Panc1 (cell line): Measurements from ENCODE around the gene ABCC11. TPM values are rescaled to one million over a fixed set of nuclear protein-coding genes. Genes with fewer than 3 reads are reported as not detected.
A peak's percentile ranks its signal among the peaks of the same experiment; 100 is the strongest.

ENCODE experiments used
- ATAC-seq: fragments of 200-7000 bp; cut with Tn5 transposase; 2 replicates; pipeline ENCODE4 v1.9.1; 2020; ENCODE audit warnings: mild to moderate bottlenecking, moderate library complexity
- BruUV-seq: library from RNA; stranded (reverse); fragments of 400-500 nt; replicated peaks from 2 replicates; lab custom pipeline; 2021; lab: Mats Ljungman, UMichigan
- CTCF ChIA-PET: fragments of 300-600 bp; sonication (Branson Sonifier 250); formaldehyde crosslinking; loops from one replicate; lab custom pipeline; 2022; ENCODE audit warnings: antibody characterized with exemption; lab: Charles Lee
- POLR2A ChIA-PET: fragments of 300-600 bp; sonication (Branson Sonifier 250); formaldehyde crosslinking; loops from one replicate; lab custom pipeline; 2022; ENCODE audit warnings: antibody characterized with exemption; lab: Charles Lee
- DNase-seq: peaks from one replicate; pipeline ENCODE4 v3.0.0-alpha.2; 2010; ENCODE audit warnings: low read depth, low spot score
- H3K27ac ChIP-seq: 2 replicates; pipeline ENCODE4 v1.5.1; 2011; ENCODE audit warnings: mild to moderate bottlenecking, low read length, inconsistent platforms
- H3K27me3 ChIP-seq: fragments of 200-500 bp; sonication (Bioruptor generic); 2 replicates; pipeline ENCODE4 v1.6.0; 2014; ENCODE audit warnings: low read length, inconsistent platforms; ENCODE audit not compliant: control insufficient read depth, insufficient read depth
- H3K36me3 ChIP-seq: fragments of 200-500 bp; sonication (Bioruptor generic); 2 replicates; pipeline ENCODE4 v1.5.1; 2014; ENCODE audit warnings: inconsistent platforms, mild to moderate bottlenecking, low read length, moderate library complexity; ENCODE audit not compliant: control insufficient read depth, insufficient read depth
- H3K4me1 ChIP-seq: 2 replicates; pipeline ENCODE4 v1.5.1; 2011; ENCODE audit warnings: inconsistent platforms, mild to moderate bottlenecking, low read length, moderate library complexity; ENCODE audit not compliant: control insufficient read depth, insufficient read depth
- H3K4me3 ChIP-seq, 2 experiments: 2 replicates each; pipeline ENCODE4 v1.5.1; 2011 to 2012; ENCODE audit warnings: low read depth in 2 of 2, low read length in 2 of 2, mild to moderate bottlenecking in 2 of 2, inconsistent platforms in 1 of 2, moderate library complexity in 1 of 2
- H3K9me3 ChIP-seq: fragments of 200-500 bp; sonication (Bioruptor generic); 2 replicates; pipeline ENCODE4 v1.5.1; 2014; ENCODE audit warnings: low read depth, mild to moderate bottlenecking, inconsistent platforms, low read length, moderate library complexity; ENCODE audit not compliant: control insufficient read depth, insufficient read depth
- POLR2AphosphoS5 ChIP-seq: IDR thresholded peaks from 2 replicates; pipeline ENCODE4 v1.6.1; 2012; ENCODE audit warnings: mild to moderate bottlenecking, low read depth, low read length, moderate library complexity
- REST ChIP-seq, 2 experiments: IDR thresholded peaks; 2 replicates each; pipeline ENCODE4 v1.6.1; 2011 to 2012; ENCODE audit warnings: low read depth in 2 of 2, control low read depth in 1 of 2, low read length in 1 of 2, mild to moderate bottlenecking in 1 of 2, moderate library complexity in 1 of 2; ENCODE audit not compliant: insufficient read depth in 1 of 2
- SIN3A ChIP-seq: IDR thresholded peaks from 2 replicates; pipeline ENCODE4 v1.6.1; 2012; ENCODE audit warnings: low read depth, mild to moderate bottlenecking, low read length, moderate library complexity, borderline replicate concordance; ENCODE audit not compliant: insufficient read depth
- TCF7L2 ChIP-seq: IDR thresholded peaks from 2 replicates; pipeline ENCODE4 v1.6.1; 2011; ENCODE audit warnings: mild to moderate bottlenecking, low read depth, low read length, inconsistent platforms
- in situ Hi-C: cut with HindIII; loops from 2 replicates; pipeline ENCODE4 v1.10.0; 2016; ENCODE audit warnings: low sequenced_read_pairs, low pct_unique_long_range_greater_than_20kb
- intact Hi-C: fragments of 100-400 bp; cut with micrococcal nuclease; formaldehyde crosslinking; loops from one replicate; pipeline ENCODE4 v1.10.0; 2022; ENCODE audit not compliant: unreplicated experiment
- total RNA-seq: library from RNA; stranded (reverse); gene quantifications from one replicate; pipeline ENCODE4 v1.2.1, GENCODE V29; 2021; ENCODE audit not compliant: unreplicated experiment
- TF ChIP-seq, protein P1 (sequence below): fragments of 450-650 bp; IDR thresholded peaks from 2 replicates; pipeline ENCODE4 v1.5.1; 2017; ENCODE audit warnings: mild to moderate bottlenecking

Gene ABCC11
- total RNA-seq, 1 experiment from 2014 or later = not detected

- no peak for ATAC-seq
- BruUV-seq = no TSS peak
- H3K27me3 ChIP-seq = no peaks in the 10 kb centered on the region
- no peaks in the 10 kb centered on the region for H3K36me3 ChIP-seq
- DNase-seq = no peak
- CTCF ChIA-PET = interaction anchor here (0.5 kb wide), 1 partner anchor 446 kb away, joined by 3 read pairs; no protein-coding TSS in a partner anchor
- no peaks in the 10 kb centered on the region for H3K9me3 ChIP-seq
- TF ChIP-seq, protein P1, sequence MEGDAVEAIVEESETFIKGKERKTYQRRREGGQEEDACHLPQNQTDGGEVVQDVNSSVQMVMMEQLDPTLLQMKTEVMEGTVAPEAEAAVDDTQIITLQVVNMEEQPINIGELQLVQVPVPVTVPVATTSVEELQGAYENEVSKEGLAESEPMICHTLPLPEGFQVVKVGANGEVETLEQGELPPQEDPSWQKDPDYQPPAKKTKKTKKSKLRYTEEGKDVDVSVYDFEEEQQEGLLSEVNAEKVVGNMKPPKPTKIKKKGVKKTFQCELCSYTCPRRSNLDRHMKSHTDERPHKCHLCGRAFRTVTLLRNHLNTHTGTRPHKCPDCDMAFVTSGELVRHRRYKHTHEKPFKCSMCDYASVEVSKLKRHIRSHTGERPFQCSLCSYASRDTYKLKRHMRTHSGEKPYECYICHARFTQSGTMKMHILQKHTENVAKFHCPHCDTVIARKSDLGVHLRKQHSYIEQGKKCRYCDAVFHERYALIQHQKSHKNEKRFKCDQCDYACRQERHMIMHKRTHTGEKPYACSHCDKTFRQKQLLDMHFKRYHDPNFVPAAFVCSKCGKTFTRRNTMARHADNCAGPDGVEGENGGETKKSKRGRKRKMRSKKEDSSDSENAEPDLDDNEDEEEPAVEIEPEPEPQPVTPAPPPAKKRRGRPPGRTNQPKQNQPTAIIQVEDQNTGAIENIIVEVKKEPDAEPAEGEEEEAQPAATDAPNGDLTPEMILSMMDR = no peak
- no peak for TF ChIP-seq TCF7L2
- TF ChIP-seq POLR2AphosphoS5 = no peak
- no peak for TF ChIP-seq REST (IDR thresholded peaks at IDR 0.05; ENCODE audit: insufficient read depth in 1 of 2, low read depth in 2 of 2, low read length in 1 of 2)
- TF ChIP-seq SIN3A = no peak
- no peak overlapping the region for H3K4me3 ChIP-seq
- H3K27ac ChIP-seq = 0 out of 2 replicates have a peak overlapping the region, but pooled peaks have one; percentile 12
- peaks cover 7% of the 10 kb centered on the region for H3K4me1 ChIP-seq
- POLR2A ChIA-PET = no interaction called here
- in situ Hi-C loops = no loop called here
- intact Hi-C loops = no loop called here
These were observed 85.4 kb downstream of the ABCC11 start for GRCh38 chr16:48161906-48162305.

DNA sequence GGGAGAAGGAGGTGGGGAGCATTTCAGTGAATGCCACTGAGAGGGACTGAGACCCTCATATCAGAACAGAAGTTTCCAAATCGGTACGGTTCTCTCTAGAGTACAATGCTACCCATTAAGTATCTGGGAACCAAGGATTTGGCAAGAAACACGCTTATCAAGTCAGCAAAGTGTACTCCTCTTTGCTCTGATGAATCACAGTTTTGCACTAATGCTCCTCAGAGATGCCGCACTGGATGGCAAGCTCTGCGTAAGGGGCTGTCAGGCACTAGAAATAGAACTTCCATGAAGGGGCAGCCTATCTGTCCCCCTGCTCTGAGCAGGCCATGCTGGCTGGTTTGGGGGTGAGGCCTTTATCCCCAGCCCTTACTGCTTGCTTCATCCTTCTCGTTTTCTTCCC is 86.8 kb downstream of the ABCC11 start:
- intact Hi-C loops (no loop called here), in situ Hi-C loops (no loop called here)
- H3K36me3 ChIP-seq = no peaks in the 10 kb centered on the region
- DNase-seq = no peak
- H3K9me3 ChIP-seq = no peaks in the 10 kb centered on the region
- peaks cover 3% of the 10 kb centered on the region for H3K4me1 ChIP-seq
- no peaks in the 10 kb centered on the region for H3K27me3 ChIP-seq
- TF ChIP-seq REST (IDR thresholded peaks at IDR 0.05; ENCODE audit: insufficient read depth in 1 of 2, low read depth in 2 of 2, low read length in 1 of 2) (no peak), SIN3A (no peak), TCF7L2 (no peak), POLR2AphosphoS5 (no peak)
- TF ChIP-seq, protein P1 = no peak
- no peak overlapping the region for H3K4me3 ChIP-seq
- ChIA-PET CTCF (no interaction called here), POLR2A (no interaction called here)
- ATAC-seq = no peak
- no peak overlapping the region for H3K27ac ChIP-seq
- no TSS peak for BruUV-seq
